ENCODE data around the gene CAMK4.

CAMK4 gene

DNA sequence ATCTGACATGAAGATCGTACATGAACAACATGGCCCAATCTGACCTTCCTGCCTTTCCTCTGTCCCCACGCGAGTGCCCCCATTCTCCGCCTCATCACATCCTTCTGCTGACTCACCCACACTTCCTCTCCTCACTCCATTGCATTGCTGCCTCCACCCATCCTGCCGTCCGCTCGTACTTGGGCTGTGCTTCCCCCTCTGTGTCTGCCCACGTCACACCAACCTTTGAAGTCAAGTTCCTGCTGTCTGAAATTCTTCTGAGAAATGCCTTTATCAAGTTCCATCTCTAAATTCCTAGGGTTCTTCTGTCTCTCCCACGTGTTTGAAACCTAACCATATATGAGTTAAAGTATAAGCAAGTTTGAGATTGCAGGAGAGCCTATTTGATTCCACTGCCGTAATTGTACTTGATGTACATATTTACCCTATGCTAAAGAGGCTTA, 306.1 kb downstream of the CAMK4 start:
- DNase-seq (ENCODE audit: low read depth in 2 of 3, low spot score in 2 of 3) = peak; percentile 38 to 64 (median 52)

DNA sequence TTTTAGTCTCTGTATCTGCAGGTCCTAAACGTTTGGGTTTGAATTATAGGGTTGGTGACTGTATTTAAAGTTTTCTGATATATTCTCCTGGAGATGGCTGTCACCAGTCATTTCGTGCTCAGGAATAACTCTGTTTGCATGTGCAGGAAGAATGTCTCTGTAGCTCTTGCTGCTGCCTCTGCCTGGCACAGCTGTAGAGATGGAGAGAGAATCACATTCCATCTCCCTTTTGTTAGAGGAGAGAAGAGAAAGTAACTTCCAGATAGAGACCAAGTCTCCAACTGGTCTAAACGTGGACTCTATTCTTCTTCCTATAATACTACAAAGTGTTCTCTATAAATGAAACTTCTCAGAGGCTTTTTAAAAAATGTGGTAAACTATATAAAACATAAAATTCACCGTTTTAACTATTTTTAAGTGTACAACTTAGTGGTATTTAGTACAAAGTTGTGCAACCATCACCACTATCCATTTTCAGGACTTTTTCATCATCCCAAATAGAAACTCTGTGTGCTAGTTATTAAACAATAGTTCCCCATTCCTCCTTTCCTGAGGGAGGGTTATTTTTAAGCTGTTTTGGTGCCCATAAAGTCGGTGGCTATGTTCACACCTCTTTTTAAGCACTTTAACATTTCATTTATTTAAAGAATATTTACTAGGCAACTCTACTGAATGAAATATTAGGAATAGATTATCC, 308.9 kb downstream of the CAMK4 start:
- DNase-seq (ENCODE audit: low read depth in 2 of 3, low spot score in 2 of 3) = no peak

DNA sequence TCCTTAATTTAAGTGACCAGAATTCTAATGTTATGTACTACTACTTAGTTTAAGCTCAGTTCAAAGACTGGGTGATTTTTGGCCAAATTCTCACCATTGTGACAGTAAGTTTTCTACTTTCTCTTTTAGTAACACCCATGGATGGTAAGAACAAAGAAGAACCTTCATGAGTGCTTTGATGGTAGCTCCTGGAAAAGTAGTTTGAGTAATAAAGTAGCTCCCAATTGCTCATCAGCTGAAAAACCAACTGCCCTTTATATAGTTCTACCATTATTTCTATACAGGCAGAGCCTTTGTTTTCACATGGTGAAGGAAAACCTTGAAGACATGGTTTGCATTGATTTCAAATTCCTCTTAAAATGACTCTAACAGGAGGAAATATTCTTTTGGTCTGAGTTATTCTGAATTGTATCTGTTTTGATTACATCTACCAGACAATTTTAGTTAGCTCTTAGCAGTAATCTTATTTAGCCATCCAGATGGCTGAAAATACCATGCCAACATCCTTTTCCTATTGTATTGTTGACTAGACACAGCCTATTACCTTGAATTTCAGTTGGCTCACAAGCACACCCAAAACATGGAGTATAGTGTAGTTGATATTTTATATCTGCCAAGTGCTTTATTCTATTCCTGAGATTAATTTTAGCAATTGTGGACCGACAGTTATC, 311.8 kb downstream of the CAMK4 start:
- DNase-seq (ENCODE audit: low read depth in 2 of 3, low spot score in 2 of 3) = no peak

DNA sequence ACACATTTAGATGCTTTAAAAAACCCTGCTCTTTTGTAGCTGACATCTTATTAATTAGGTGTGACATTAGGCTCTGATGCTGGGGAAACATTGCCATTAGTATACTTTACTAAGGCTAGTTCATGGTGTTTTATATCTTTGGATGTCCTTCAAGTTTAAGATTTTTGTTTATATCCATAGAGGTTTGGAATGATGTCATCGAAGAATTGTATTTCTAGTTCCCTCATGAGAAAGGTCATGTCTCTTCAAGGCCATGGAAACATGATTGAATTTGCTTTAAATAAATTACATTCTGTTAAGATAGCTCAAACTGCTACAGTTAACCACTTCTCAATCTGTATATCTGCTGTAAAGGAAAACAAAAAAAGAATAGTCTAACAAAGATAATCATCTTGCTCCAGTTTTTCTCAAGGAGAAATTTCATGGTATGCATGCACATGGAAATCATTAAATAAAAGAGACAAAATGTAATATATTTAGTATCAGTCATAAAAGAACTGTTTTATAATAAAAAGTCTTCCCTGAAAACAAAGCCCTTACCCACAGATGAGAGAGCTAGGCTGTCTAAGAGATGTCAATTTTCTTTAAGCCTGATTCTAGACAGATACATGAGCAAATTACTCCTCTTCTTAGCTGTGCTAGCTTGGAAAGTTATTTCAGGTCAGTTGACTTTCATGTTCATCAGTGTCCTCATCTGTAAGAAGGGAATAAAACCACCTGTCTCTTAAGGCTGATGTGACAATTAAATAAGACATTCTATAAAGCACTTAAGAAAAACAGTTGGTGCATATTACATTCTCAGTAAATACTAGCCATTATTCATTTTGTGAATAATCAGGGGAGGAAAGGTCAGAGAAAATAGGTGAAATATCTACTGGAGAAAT, 313.2 kb downstream of the CAMK4 start:
- DNase-seq (ENCODE audit: low read depth in 2 of 3, low spot score in 2 of 3) = no peak
